Measurements from ENCODE around the gene KNL1. TPM values are rescaled to one million over a fixed set of nuclear protein-coding genes. Genes with fewer than 3 reads are reported as not detected.
A peak's percentile ranks its signal among the peaks of the same experiment; 100 is the strongest.

The KNL1 gene
- total RNA-seq, 1 donor from 2014 or later: 21.4 TPM

GRCh38 chr15:40563426-40563825 lies 30.6 kb upstream of the KNL1 start:
- Mint-ChIP-seq H3K27ac (no peak overlapping the region), H3K27me3 (peaks cover 7% of the 10 kb centered on the region), H3K4me3 (peak overlapping the region; percentile 59), H3K9me3 (no peaks in the 10 kb centered on the region), H3K36me3 (peaks cover 14% of the 10 kb centered on the region), H3K4me1 (ENCODE audit: unreplicated experiment) (peaks cover 21% of the 10 kb centered on the region)
- no peak for TF ChIP-seq CTCF (conservative IDR thresholded peaks at IDR 0.05)
- DNase-seq (ENCODE audit: extremely low spot score, unreplicated experiment): no peak

GRCh38 chr15:40564591-40565332 lies 29.3 kb upstream of the KNL1 start, which contains the start of gene CCDC32:
TSS of gene CCDC32 (minus strand) at chr15:40565042. CDS start at chr15:40563015, 2,027 bp downstream.
- H3K36me3 Mint-ChIP-seq: peaks cover 5% of the 10 kb centered on the region

GRCh38 chr15:40565333-40566238 lies 28.5 kb upstream of the KNL1 start:
- H3K9me3 Mint-ChIP-seq: no peaks in the 10 kb centered on the region
- no peak for TF ChIP-seq CTCF (conservative IDR thresholded peaks at IDR 0.05)
- DNase-seq (ENCODE audit: extremely low spot score, unreplicated experiment): no peak
- peaks cover 1% of the 10 kb centered on the region for H3K36me3 Mint-ChIP-seq
- H3K4me1 Mint-ChIP-seq (ENCODE audit: unreplicated experiment): peaks cover 21% of the 10 kb centered on the region
- H3K4me3 Mint-ChIP-seq: peak overlapping the region; percentile 96
- peak overlapping the region; percentile 95 for H3K27ac Mint-ChIP-seq
- peaks cover 10% of the 10 kb centered on the region for H3K27me3 Mint-ChIP-seq

More at GRCh38 chr15:40564591-40565332, 29.3 kb upstream of the KNL1 start, which contains the start of gene CCDC32:
- DNase-seq (ENCODE audit: extremely low spot score, unreplicated experiment): peak; percentile 93
- H3K27ac Mint-ChIP-seq: peak within 1 kb of the TSS; percentile 95
- TF ChIP-seq CTCF (conservative IDR thresholded peaks at IDR 0.05): no peak
- H3K9me3 Mint-ChIP-seq: no peaks in the 10 kb centered on the region
- peak within 1 kb of the TSS; percentile 96 for H3K4me3 Mint-ChIP-seq
- peaks cover 21% of the 10 kb centered on the region for H3K4me1 Mint-ChIP-seq (ENCODE audit: unreplicated experiment)
- H3K27me3 Mint-ChIP-seq: peaks cover 10% of the 10 kb centered on the region

- Mint-ChIP-seq H3K9me3 (no peaks in the 10 kb centered on the region), H3K36me3 (no peaks in the 10 kb centered on the region), H3K27ac (no peak overlapping the region), H3K27me3 (peaks cover 10% of the 10 kb centered on the region), H3K4me1 (ENCODE audit: unreplicated experiment) (peaks cover 24% of the 10 kb centered on the region), H3K4me3 (peak overlapping the region; percentile 46)
- peak; percentile 46 for TF ChIP-seq CTCF (conservative IDR thresholded peaks at IDR 0.05)
- no peak for DNase-seq (ENCODE audit: extremely low spot score, unreplicated experiment)
Measured at GRCh38 chr15:40567111-40567510, 26.9 kb upstream of the KNL1 start.

GRCh38 chr15:40569129-40569953 lies 24.7 kb upstream of the KNL1 start, which contains the start of gene RPUSD2:
TSS of gene RPUSD2 (plus strand) at chr15:40569299. CDS start at chr15:40569338, 39 bp downstream.
- H3K36me3 Mint-ChIP-seq: peaks cover 4% of the 10 kb centered on the region
- no peak for TF ChIP-seq CTCF (conservative IDR thresholded peaks at IDR 0.05)
- H3K4me1 Mint-ChIP-seq (ENCODE audit: unreplicated experiment): peaks cover 19% of the 10 kb centered on the region
- H3K9me3 Mint-ChIP-seq: no peaks in the 10 kb centered on the region
- peaks cover 10% of the 10 kb centered on the region for H3K27me3 Mint-ChIP-seq
- peak within 1 kb of the TSS; percentile 94 for H3K27ac Mint-ChIP-seq
- peak; percentile 91 for DNase-seq (ENCODE audit: extremely low spot score, unreplicated experiment)
- H3K4me3 Mint-ChIP-seq: peak within 1 kb of the TSS; percentile 97
